Measurements from ENCODE around the gene DPPA5. TPM values are rescaled to one million over a fixed set of nuclear protein-coding genes. Genes with fewer than 3 reads are reported as not detected.
"Not testable (repeated sequence)": the region's sequence is repeated elsewhere in the genome, so short reads cannot be mapped to it uniquely, and the experiment has no call there.

The DPPA5 gene
- total and polyA plus RNA-seq, 4 experiments from 2014 or later = not detected

DNA sequence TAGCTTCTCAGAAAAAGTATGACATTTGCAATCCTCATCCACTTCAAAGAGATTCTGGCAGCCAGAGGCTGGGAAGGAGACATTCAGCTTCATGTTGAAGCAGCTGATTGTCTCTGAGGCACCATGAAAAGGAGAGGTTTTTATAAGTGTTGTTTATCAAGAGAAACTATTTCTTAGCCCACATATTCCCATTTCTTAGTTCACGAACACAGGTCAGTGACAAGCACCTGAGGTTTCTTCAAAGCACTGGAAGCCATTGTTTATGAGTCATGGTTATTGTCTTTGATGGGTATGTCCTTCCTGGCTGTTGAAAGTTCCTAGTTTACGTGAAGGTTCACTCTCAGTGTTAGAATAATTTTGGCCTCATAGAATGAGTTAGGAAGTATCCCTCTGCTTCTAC, 37.6 kb upstream of the DPPA5 start:
- CTCF ChIA-PET (ENCODE audit: partially characterized antibody) = interaction anchor here (1.3 kb wide), 1 partner anchor 776 kb away, joined by 4 read pairs; no protein-coding TSS in a partner anchor
- H3K27me3 ChIP-seq (ENCODE audit: insufficient read depth, low read length) = no peaks in the 10 kb centered on the region

DNA sequence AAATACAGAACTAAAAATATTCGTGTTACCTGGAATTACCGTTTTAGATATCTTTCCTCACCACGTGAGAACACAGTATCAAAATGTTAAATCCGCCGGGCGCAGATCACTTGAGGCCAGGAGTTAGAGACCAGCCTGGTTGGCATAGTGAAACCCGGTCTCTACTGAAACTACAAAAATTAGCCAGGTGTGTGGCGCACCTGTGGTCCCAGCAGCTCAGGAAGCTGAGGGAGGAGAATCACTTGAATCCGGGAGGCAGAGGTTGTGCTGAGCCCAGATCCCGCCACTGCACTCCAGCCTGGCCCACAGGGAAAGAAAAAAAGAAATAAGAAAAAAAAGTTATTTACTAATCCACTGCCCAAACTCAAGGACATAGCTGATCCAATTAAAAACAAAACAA, 35.8 kb upstream of the DPPA5 start:
- POLR2A ChIA-PET (ENCODE audit: partially characterized antibody) = interaction anchor here (0.7 to 2.6 kb wide), 5 partner anchors 33 to 126 kb away, joined by 3 to 29 read pairs (median 7); partner anchors contain the start of genes CGAS and MTO1
- H3K27ac Mint-ChIP-seq = peak overlapping the region in 3 of 7 donors; percentile 61 to 82 (median 79)
- H3K27ac ChIP-seq (ENCODE audit: low read depth, low read length) = no peak overlapping the region
- peak overlapping the region in 6 of 8 donors; percentile 8 to 59 (median 46) for H3K4me3 Mint-ChIP-seq
- H3K27me3 Mint-ChIP-seq = no peaks in the 10 kb centered on the region
- DNase-seq = no peak
- no peaks in the 10 kb centered on the region for H3K27me3 ChIP-seq (ENCODE audit: insufficient read depth, low read length)
- no peaks in the 10 kb centered on the region for H3K36me3 ChIP-seq (ENCODE audit: insufficient read depth, low read length)
- H3K4me1 ChIP-seq (ENCODE audit: insufficient read depth, low read length) = peaks cover 30% of the 10 kb centered on the region
- peaks cover 0 to 2% (median 0%) of the 10 kb centered on the region in 8 donors for H3K9me3 Mint-ChIP-seq
- CTCF ChIA-PET (ENCODE audit: partially characterized antibody) = interaction anchor here (1.0 to 2.6 kb wide), 5 partner anchors 15 to 221 kb away, joined by 3 to 20 read pairs (median 4); no protein-coding TSS in a partner anchor
- no peaks in the 10 kb centered on the region for H3K9me3 ChIP-seq (ENCODE audit: control insufficient read depth in 1 of 2, low read length in 2 of 2)
- H3K4me3 ChIP-seq (ENCODE audit: low read length in 2 of 2) = no peak overlapping the region
- H3K4me1 Mint-ChIP-seq = peaks cover 17 to 44% (median 28%) of the 10 kb centered on the region in 4 donors
- intact Hi-C loops (cut with micrococcal nuclease) = loop anchor here (1.0 to 2.0 kb wide), 3 partner anchors 32 to 105 kb away; no protein-coding TSS in a partner anchor
- H3K36me3 Mint-ChIP-seq = no peaks in the 10 kb centered on the region

More for the DNA sequence above, 37.6 kb upstream of the DPPA5 start:
- peaks cover 17 to 47% (median 29%) of the 10 kb centered on the region in 4 donors for H3K4me1 Mint-ChIP-seq
- H3K9me3 Mint-ChIP-seq = no peaks in the 10 kb centered on the region
- no peak overlapping the region for H3K27ac ChIP-seq (ENCODE audit: low read depth, low read length)
- intact Hi-C loops (cut with micrococcal nuclease) = no loop called here
- peak overlapping the region in 7 of 8 donors; percentile 2 to 60 (median 31) for H3K4me3 Mint-ChIP-seq
- peak in 4 of 5 donors; percentile 10 to 29 (median 18) for DNase-seq
- no peak overlapping the region for H3K4me3 ChIP-seq (ENCODE audit: low read length in 2 of 2)
- peak overlapping the region; percentile 52 to 89 (median 71) for H3K27ac Mint-ChIP-seq
- POLR2A ChIA-PET (ENCODE audit: partially characterized antibody) = interaction anchor here (0.6 to 1.3 kb wide), 4 partner anchors 23 to 158 kb away, joined by 3 to 4 read pairs (median 4); partner anchors contain the start of gene MTO1
- H3K27me3 Mint-ChIP-seq = no peaks in the 10 kb centered on the region
- H3K4me1 ChIP-seq (ENCODE audit: insufficient read depth, low read length) = peaks cover 30% of the 10 kb centered on the region
- no peaks in the 10 kb centered on the region for H3K36me3 Mint-ChIP-seq
- H3K36me3 ChIP-seq (ENCODE audit: insufficient read depth, low read length) = no peaks in the 10 kb centered on the region
- H3K9me3 ChIP-seq (ENCODE audit: control insufficient read depth in 1 of 2, low read length in 2 of 2) = no peaks in the 10 kb centered on the region

DNA sequence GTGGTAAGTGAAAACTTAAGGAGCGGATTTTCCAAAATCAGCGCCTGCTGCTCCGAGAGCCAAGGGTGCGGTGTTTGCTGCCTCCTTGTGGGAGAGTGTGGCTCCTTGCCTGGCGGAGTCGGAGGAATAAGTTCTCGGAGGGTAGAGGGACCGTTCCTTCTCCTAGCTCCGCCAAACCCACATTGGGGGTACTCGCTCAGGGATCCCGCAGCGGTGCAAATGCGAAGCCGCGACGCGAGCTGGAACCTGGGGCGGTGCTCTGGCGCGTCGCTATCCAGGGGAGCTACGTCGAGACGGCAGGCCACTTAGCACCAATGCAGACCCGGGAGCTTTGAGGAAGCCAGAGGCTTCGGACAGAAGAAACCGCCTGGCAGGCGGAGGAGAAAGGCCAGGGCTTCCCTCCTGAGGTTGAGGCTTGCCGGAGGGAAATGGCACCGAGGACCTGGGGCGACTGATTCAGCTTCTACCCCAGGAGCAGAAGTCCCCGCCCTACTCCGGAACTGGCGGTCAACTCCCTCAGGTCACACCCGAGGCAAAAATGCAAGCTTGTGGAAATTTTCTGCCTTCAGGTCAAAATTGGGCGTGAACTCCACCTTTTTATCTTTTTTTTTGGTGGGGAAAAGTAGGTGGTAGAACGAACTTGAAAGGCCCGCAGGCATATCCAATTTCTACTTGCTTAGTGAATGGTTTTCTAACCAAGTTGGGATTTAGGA, 34.9 kb upstream of the DPPA5 start:
- Histone ChIP-seq H3K27me3 (ENCODE audit: insufficient read depth, low read length) (no peaks in the 10 kb centered on the region), H3K36me3 (ENCODE audit: insufficient read depth, low read length) (no peaks in the 10 kb centered on the region), H3K4me1 (ENCODE audit: insufficient read depth, low read length) (peaks cover 30% of the 10 kb centered on the region), H3K27ac (ENCODE audit: low read depth, low read length) (peak overlapping the region; percentile 65), H3K9me3 (ENCODE audit: control insufficient read depth in 1 of 2, low read length in 2 of 2) (no peaks in the 10 kb centered on the region), H3K4me3 (ENCODE audit: low read length in 2 of 2) (peak overlapping the region; percentile 57 to 71)
- intact Hi-C loops (cut with micrococcal nuclease) = loop anchor here (1.0 to 2.0 kb wide), 5 partner anchors 33 to 104 kb away; no protein-coding TSS in a partner anchor
- no peaks in the 10 kb centered on the region for H3K36me3 Mint-ChIP-seq
- DNase-seq = peak; percentile 43 to 64 (median 52)
- H3K9me3 Mint-ChIP-seq = peaks cover 0 to 2% (median 0%) of the 10 kb centered on the region in 8 donors
- CTCF ChIA-PET (ENCODE audit: partially characterized antibody) = interaction anchor here (0.6 to 2.6 kb wide), 27 partner anchors 9 to 978 kb away, joined by 3 to 20 read pairs (median 3); partner anchors contain the start of genes CGAS and MTO1
- POLR2A ChIA-PET (ENCODE audit: partially characterized antibody) = interaction anchor here (0.9 to 2.6 kb wide), 7 partner anchors 34 to 264 kb away, joined by 3 to 29 read pairs (median 6); partner anchors contain the start of genes CGAS and MTO1
- peak overlapping the region; percentile 82 to 93 (median 90) for H3K27ac Mint-ChIP-seq
- peaks cover 17 to 40% (median 28%) of the 10 kb centered on the region in 4 donors for H3K4me1 Mint-ChIP-seq
- H3K27me3 Mint-ChIP-seq = no peaks in the 10 kb centered on the region
- H3K4me3 Mint-ChIP-seq = peak overlapping the region; percentile 86 to 88 (median 87)

DNA sequence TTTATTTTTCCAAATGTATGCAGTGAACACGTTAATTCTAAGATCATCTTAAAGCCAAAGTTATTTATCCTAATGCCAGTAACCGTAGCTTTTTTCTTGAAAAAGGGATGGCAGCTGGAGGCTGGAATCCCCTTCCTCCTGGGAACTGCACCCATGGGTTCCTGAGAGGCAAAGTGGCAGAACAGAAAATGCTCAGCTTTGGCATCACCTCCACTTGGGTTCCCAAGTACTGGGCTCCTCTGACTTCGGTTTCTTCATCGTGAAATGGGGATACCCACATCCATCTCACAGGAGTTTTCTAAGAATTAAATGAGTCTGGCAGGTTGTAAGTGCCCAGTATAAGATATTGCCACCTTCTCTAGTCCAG, 34.3 kb upstream of the DPPA5 start:
- Mint-ChIP-seq H3K4me3 (peak overlapping the region; percentile 86 to 88 (median 87)), H3K36me3 (no peaks in the 10 kb centered on the region), H3K27ac (peak overlapping the region; percentile 82 to 93 (median 90)), H3K9me3 (peaks cover 0 to 2% (median 0%) of the 10 kb centered on the region in 8 donors), H3K4me1 (peaks cover 14 to 35% (median 27%) of the 10 kb centered on the region in 4 donors), H3K27me3 (no peaks in the 10 kb centered on the region)
- no peak for DNase-seq
- no peaks in the 10 kb centered on the region for H3K36me3 ChIP-seq (ENCODE audit: insufficient read depth, low read length)
- peaks cover 30% of the 10 kb centered on the region for H3K4me1 ChIP-seq (ENCODE audit: insufficient read depth, low read length)
- POLR2A ChIA-PET (ENCODE audit: partially characterized antibody) = interaction anchor here (0.9 to 2.6 kb wide), 8 partner anchors 34 to 265 kb away, joined by 3 to 29 read pairs (median 4); partner anchors contain the start of genes CGAS, EEF1A1 and MTO1
- peak overlapping the region; percentile 65 for H3K27ac ChIP-seq (ENCODE audit: low read depth, low read length)
- no peaks in the 10 kb centered on the region for H3K27me3 ChIP-seq (ENCODE audit: insufficient read depth, low read length)
- H3K9me3 ChIP-seq (ENCODE audit: control insufficient read depth in 1 of 2, low read length in 2 of 2) = no peaks in the 10 kb centered on the region
- intact Hi-C loops (cut with micrococcal nuclease) = loop anchor here (1.0 to 2.0 kb wide), 4 partner anchors 62 to 104 kb away; no protein-coding TSS in a partner anchor
- CTCF ChIA-PET (ENCODE audit: partially characterized antibody) = interaction anchor here (0.7 to 2.6 kb wide), 25 partner anchors 10 to 978 kb away, joined by 3 to 20 read pairs (median 3); partner anchors contain the start of genes CGAS and MTO1
- H3K4me3 ChIP-seq (ENCODE audit: low read length in 2 of 2) = peak overlapping the region; percentile 57 to 71

DNA sequence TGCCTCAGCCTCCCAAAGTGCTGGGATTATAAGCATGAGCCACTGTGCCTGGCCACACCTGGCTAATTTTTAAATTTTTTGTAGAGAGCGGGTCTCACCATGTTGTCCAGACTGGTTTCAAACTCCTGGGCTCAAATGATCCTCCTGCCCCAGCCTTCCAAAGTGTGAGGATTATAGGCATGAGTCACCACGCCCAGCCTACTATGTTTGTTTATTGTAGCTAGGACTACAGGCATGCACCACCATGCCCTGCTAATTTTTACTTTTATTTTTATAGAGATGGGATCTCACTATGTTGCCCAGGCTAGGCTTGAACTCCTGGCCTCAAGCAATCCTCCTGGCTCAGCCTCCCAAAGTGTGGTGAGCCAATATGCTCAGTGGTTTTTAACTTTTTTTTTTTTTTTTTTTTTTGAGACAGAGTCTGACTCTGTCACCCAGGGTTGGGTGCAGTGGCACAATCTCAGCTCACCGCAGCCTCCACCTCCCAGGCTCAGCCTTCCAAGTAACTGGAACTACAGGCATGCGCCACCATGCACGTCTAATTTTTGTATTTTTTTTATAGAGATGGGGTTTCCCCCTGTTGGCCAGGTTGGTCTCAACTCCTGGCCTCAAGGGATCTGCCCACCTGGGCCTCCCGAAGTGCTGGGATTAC, 28.5 kb upstream of the DPPA5 start:
- intact Hi-C loops (cut with micrococcal nuclease) = no loop called here
- Histone ChIP-seq H3K9me3 (ENCODE audit: control insufficient read depth in 1 of 2, low read length in 2 of 2) (no peaks in the 10 kb centered on the region), H3K27ac (ENCODE audit: low read depth, low read length) (no peak overlapping the region), H3K4me3 (ENCODE audit: low read length in 2 of 2) (no peak overlapping the region), H3K36me3 (ENCODE audit: insufficient read depth, low read length) (no peaks in the 10 kb centered on the region), H3K4me1 (ENCODE audit: insufficient read depth, low read length) (no peaks in the 10 kb centered on the region), H3K27me3 (ENCODE audit: insufficient read depth, low read length) (no peaks in the 10 kb centered on the region)
- Mint-ChIP-seq H3K9me3 (peaks cover 0 to 2% (median 0%) of the 10 kb centered on the region in 8 donors), H3K27me3 (no peaks in the 10 kb centered on the region), H3K27ac (no peak overlapping the region), H3K4me3 (no peak overlapping the region), H3K4me1 (peaks cover 0 to 2% (median 0%) of the 10 kb centered on the region in 4 donors), H3K36me3 (no peaks in the 10 kb centered on the region)
- ChIA-PET CTCF (ENCODE audit: partially characterized antibody) (no interaction called here), POLR2A (ENCODE audit: partially characterized antibody) (no interaction called here)
- DNase-seq = no peak

DNA sequence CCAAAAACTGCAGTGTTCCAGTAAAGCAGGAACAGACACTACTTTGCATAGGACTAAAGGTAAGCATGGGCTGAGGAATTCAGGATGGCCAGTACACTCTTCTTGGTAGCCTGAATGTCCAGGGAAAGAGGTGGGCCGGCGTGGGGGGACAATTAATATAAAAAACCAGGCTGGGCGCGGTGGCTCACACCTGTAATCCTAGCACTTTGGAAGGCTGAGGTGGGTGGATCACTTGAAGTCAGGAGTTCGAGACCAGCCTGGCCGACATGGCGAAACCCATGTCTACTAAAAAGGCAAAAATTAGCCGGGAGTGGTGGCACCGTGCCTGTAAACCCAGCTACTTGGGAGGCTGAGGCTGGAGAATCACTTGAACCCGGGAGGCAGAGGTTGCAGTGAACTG, 27.5 kb upstream of the DPPA5 start:
- H3K4me3 ChIP-seq (ENCODE audit: low read length in 2 of 2); DNase-seq; POLR2A ChIA-PET (ENCODE audit: partially characterized antibody); CTCF ChIA-PET (ENCODE audit: partially characterized antibody); H3K9me3 ChIP-seq (ENCODE audit: control insufficient read depth in 1 of 2, low read length in 2 of 2); H3K27me3 Mint-ChIP-seq; H3K4me3 Mint-ChIP-seq; H3K4me1 Mint-ChIP-seq; intact Hi-C loops (cut with micrococcal nuclease); H3K27me3 ChIP-seq (ENCODE audit: insufficient read depth, low read length); H3K9me3 Mint-ChIP-seq; H3K36me3 ChIP-seq (ENCODE audit: insufficient read depth, low read length); H3K36me3 Mint-ChIP-seq; H3K27ac ChIP-seq (ENCODE audit: low read depth, low read length); H3K4me1 ChIP-seq (ENCODE audit: insufficient read depth, low read length): not testable (repeated sequence)
- H3K27ac Mint-ChIP-seq = peak overlapping the region in 2 of 7 donors; percentile 66 to 73
